Measurements from ENCODE around the gene RIMS4.

- TF ChIP-seq FOXM1 (IDR thresholded peaks at IDR 0.05; ENCODE audit: low read depth, low read length) (no peak), CTCF (IDR thresholded peaks at IDR 0.05 in 2 of 3, conservative IDR thresholded peaks at IDR 0.05 in 1 of 3; ENCODE audit: control insufficient read depth in 2 of 3, extremely low read depth in 1 of 3, insufficient read depth in 1 of 3, low read depth in 3 of 3, low read length in 3 of 3) (no peak), NRF1 (conservative IDR thresholded peaks at IDR 0.05; ENCODE audit: low read depth, low read length) (no peak), SIX5 (IDR thresholded peaks at IDR 0.05; ENCODE audit: low read depth, low read length, severe bottlenecking) (no peak), SP1 (IDR thresholded peaks at IDR 0.05; ENCODE audit: low read depth, low read length) (no peak), USF2 (IDR thresholded peaks at IDR 0.05; ENCODE audit: borderline replicate concordance, low read depth, low read length) (no peak), SPI1 (IDR thresholded peaks at IDR 0.05; ENCODE audit: borderline replicate concordance, insufficient read depth, low read depth, low read length) (no peak), SUZ12 (IDR thresholded peaks at IDR 0.05; ENCODE audit: unreplicated experiment) (no peak), CREM (IDR thresholded peaks at IDR 0.05; ENCODE audit: low read depth) (no peak), RCOR1 (conservative IDR thresholded peaks at IDR 0.05; ENCODE audit: low read depth, low read length) (no peak), NBN (IDR thresholded peaks at IDR 0.05) (no peak), ZNF687 (IDR thresholded peaks at IDR 0.05) (no peak)
Observed at GRCh38 chr20:44752099-44752931, 58.0 kb downstream of the RIMS4 start.
